ENCODE data around the gene VSTM4. TPM values are rescaled to one million over a fixed set of nuclear protein-coding genes. Genes with fewer than 3 reads are reported as not detected.

VSTM4 gene
- polyA plus RNA-seq, 1 donor (not counting 4 experiments of a cell fraction or from before 2014, with no cell fraction given), result not detected

DNA sequence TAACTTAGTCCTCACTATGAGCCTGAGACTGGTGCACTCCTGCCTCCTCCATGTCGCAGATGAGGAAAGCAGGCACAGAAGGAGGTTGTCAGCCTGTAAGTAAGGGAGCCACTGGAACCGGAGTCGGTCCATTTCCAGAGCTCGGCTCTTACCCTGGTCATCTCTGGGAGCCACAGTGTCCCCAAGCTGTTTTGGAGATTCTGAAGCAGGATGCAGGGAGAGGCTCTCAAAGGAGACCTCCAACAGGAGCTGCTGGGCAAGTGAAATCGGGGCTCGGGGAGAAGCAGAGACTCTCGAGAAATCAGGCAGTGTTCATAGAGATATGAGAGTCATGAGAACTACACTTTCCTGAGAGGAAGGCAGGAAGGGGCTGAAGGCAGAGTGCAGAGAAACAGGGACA is 39.0 kb downstream of the VSTM4 start:
- Histone ChIP-seq H3K27ac (ENCODE audit: control insufficient read depth, insufficient read depth, low read length) (no peak overlapping the region), H2AFZ (ENCODE audit: control insufficient read depth, low read length) (no peak overlapping the region), H3K4me3 (ENCODE audit: control insufficient read depth in 2 of 3, extremely low read depth in 1 of 3, insufficient read depth in 2 of 3, low read depth in 1 of 3, low read length in 3 of 3) (no peak overlapping the region), H3K79me2 (ENCODE audit: control insufficient read depth, insufficient read depth, low read length) (no peaks in the 10 kb centered on the region), H3K36me3 (ENCODE audit: control insufficient read depth in 2 of 2, extremely low read depth in 1 of 2, insufficient read depth in 2 of 2, low read length in 2 of 2) (no peaks in the 10 kb centered on the region), H3K4me1 (ENCODE audit: control insufficient read depth, extremely low read depth, insufficient read depth, low read length) (peaks cover 9% of the 10 kb centered on the region), H3K9me3 (ENCODE audit: control insufficient read depth, low read depth, low read length) (no peaks in the 10 kb centered on the region), H3K9me1 (ENCODE audit: control insufficient read depth, extremely low read depth, insufficient read depth, low read length) (no peaks in the 10 kb centered on the region), H3K9ac (ENCODE audit: control insufficient read depth, extremely low read depth, insufficient read depth, low read length) (no peak overlapping the region), H3K4me2 (ENCODE audit: control insufficient read depth, extremely low read depth, insufficient read depth, low read depth, low read length) (no peak overlapping the region), H3K27me3 (ENCODE audit: control insufficient read depth, extremely low read depth, insufficient read depth, low read length) (peaks cover under 1% of the 10 kb centered on the region), H4K20me1 (ENCODE audit: control insufficient read depth, extremely low read depth, insufficient read depth, low read length) (no peaks in the 10 kb centered on the region)
- dilution Hi-C loops (cut with MboI; ENCODE audit: extremely low pct_ligation_motif_present, low sequenced_read_pairs), result no loop called here
- FAIRE-seq, result no peak
- no peak for DNase-seq (ENCODE audit: low read depth, low spot score)
- TF ChIP-seq CTCF (optimal IDR thresholded peaks at IDR 0.05 in 1 of 3, IDR thresholded peaks at IDR 0.05 in 1 of 3, conservative IDR thresholded peaks at IDR 0.05 in 1 of 3; ENCODE audit: extremely low read depth in 1 of 3, insufficient read depth in 2 of 3, low read length in 3 of 3) (no peak), EZH2 (IDR thresholded peaks at IDR 0.05; ENCODE audit: low read length) (no peak)

DNA sequence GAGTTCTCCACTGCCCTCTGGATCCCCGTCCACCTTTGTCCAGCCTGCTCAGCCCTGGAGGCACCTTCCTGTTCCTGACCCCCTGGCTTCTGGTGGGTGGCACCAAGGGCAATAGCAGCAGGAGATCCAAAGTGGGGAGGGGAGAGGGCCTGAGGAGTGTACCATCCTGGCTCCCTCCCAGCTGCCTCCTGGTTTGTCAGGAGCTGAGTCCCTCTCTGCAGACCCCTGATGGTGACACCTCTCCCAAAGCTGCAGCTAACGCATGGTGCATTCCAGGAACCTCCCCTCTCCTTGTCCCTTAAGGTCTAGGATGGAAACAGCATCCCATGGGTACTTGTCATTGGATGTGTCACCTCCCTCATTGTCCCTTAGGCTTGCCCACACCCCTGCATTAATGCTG is 39.6 kb downstream of the VSTM4 start:
- Histone ChIP-seq H3K4me1 (ENCODE audit: control insufficient read depth, extremely low read depth, insufficient read depth, low read length) (peaks cover 14% of the 10 kb centered on the region), H3K4me3 (ENCODE audit: control insufficient read depth in 2 of 3, extremely low read depth in 1 of 3, insufficient read depth in 2 of 3, low read depth in 1 of 3, low read length in 3 of 3) (no peak overlapping the region), H3K27ac (ENCODE audit: control insufficient read depth, insufficient read depth, low read length) (no peak overlapping the region), H2AFZ (ENCODE audit: control insufficient read depth, low read length) (no peak overlapping the region), H3K9me1 (ENCODE audit: control insufficient read depth, extremely low read depth, insufficient read depth, low read length) (no peaks in the 10 kb centered on the region), H4K20me1 (ENCODE audit: control insufficient read depth, extremely low read depth, insufficient read depth, low read length) (no peaks in the 10 kb centered on the region), H3K9me3 (ENCODE audit: control insufficient read depth, low read depth, low read length) (no peaks in the 10 kb centered on the region), H3K4me2 (ENCODE audit: control insufficient read depth, extremely low read depth, insufficient read depth, low read depth, low read length) (no peak overlapping the region), H3K27me3 (ENCODE audit: control insufficient read depth, extremely low read depth, insufficient read depth, low read length) (no peaks in the 10 kb centered on the region), H3K79me2 (ENCODE audit: control insufficient read depth, insufficient read depth, low read length) (no peaks in the 10 kb centered on the region), H3K36me3 (ENCODE audit: control insufficient read depth in 2 of 2, extremely low read depth in 1 of 2, insufficient read depth in 2 of 2, low read length in 2 of 2) (no peaks in the 10 kb centered on the region), H3K9ac (ENCODE audit: control insufficient read depth, extremely low read depth, insufficient read depth, low read length) (no peak overlapping the region)
- dilution Hi-C loops (cut with MboI; ENCODE audit: extremely low pct_ligation_motif_present, low sequenced_read_pairs), result no loop called here
- DNase-seq (ENCODE audit: low read depth, low spot score) (no peak), FAIRE-seq (no peak)
- TF ChIP-seq EZH2 (IDR thresholded peaks at IDR 0.05; ENCODE audit: low read length) (no peak), CTCF (optimal IDR thresholded peaks at IDR 0.05 in 1 of 3, IDR thresholded peaks at IDR 0.05 in 1 of 3, conservative IDR thresholded peaks at IDR 0.05 in 1 of 3; ENCODE audit: extremely low read depth in 1 of 3, insufficient read depth in 2 of 3, low read length in 3 of 3) (no peak)
